Measurements from ENCODE around the gene NMNAT2. TPM values are rescaled to one million over a fixed set of nuclear protein-coding genes. Genes with fewer than 3 reads are reported as not detected.

Gene NMNAT2
- polyA plus RNA-seq, 1 donor from 2014 or later: 43.8 TPM

- Histone ChIP-seq H3K79me2 (replicated peaks; ENCODE audit: insufficient read depth, low read length) (no peaks in the 10 kb centered on the region), H2AFZ (ENCODE audit: low read depth, low read length) (no peak overlapping the region), H3K9me2 (ENCODE audit: insufficient read depth, low read length) (no peaks in the 10 kb centered on the region), H3K27me3 (ENCODE audit: insufficient read depth, low read depth, low read length) (no peaks in the 10 kb centered on the region), H3K9ac (ENCODE audit: low read length) (no peak overlapping the region), H3K36me3 (ENCODE audit: insufficient read depth, low read length) (no peaks in the 10 kb centered on the region), H3K4me2 (ENCODE audit: low read length) (no peak overlapping the region), H3F3A (ENCODE audit: insufficient read depth, low read length, poor library complexity, severe bottlenecking) (no peaks in the 10 kb centered on the region), H3K27ac (ENCODE audit: low read length) (no peak overlapping the region), H4K20me1 (ENCODE audit: insufficient read depth) (no peaks in the 10 kb centered on the region), H3K9me3 (ENCODE audit: low read length) (no peaks in the 10 kb centered on the region), H3K4me3 (ENCODE audit: low read length) (no peak overlapping the region)
- TF ChIP-seq, protein P1, sequence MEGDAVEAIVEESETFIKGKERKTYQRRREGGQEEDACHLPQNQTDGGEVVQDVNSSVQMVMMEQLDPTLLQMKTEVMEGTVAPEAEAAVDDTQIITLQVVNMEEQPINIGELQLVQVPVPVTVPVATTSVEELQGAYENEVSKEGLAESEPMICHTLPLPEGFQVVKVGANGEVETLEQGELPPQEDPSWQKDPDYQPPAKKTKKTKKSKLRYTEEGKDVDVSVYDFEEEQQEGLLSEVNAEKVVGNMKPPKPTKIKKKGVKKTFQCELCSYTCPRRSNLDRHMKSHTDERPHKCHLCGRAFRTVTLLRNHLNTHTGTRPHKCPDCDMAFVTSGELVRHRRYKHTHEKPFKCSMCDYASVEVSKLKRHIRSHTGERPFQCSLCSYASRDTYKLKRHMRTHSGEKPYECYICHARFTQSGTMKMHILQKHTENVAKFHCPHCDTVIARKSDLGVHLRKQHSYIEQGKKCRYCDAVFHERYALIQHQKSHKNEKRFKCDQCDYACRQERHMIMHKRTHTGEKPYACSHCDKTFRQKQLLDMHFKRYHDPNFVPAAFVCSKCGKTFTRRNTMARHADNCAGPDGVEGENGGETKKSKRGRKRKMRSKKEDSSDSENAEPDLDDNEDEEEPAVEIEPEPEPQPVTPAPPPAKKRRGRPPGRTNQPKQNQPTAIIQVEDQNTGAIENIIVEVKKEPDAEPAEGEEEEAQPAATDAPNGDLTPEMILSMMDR (IDR thresholded peaks at IDR 0.05; ENCODE audit: poor library complexity, severe bottlenecking): no peak
- no peak for TF ChIP-seq EP300 (conservative IDR thresholded peaks at IDR 0.05; ENCODE audit: poor library complexity, severe bottlenecking)
- TF ChIP-seq SMC3 (conservative IDR thresholded peaks at IDR 0.05; ENCODE audit: poor library complexity): no peak
- TF ChIP-seq RAD21 (conservative IDR thresholded peaks at IDR 0.05): no peak
Observed at GRCh38 chr1:183218971-183219615, 199.1 kb downstream of the NMNAT2 start.

GRCh38 chr1:183218027-183218618 is 200.1 kb downstream of the NMNAT2 start:
- Histone ChIP-seq H4K20me1 (ENCODE audit: insufficient read depth) (no peaks in the 10 kb centered on the region), H3K4me3 (ENCODE audit: low read length) (no peak overlapping the region), H3F3A (ENCODE audit: insufficient read depth, low read length, poor library complexity, severe bottlenecking) (no peaks in the 10 kb centered on the region), H3K9ac (ENCODE audit: low read length) (no peak overlapping the region), H3K27ac (ENCODE audit: low read length) (no peak overlapping the region), H3K9me2 (ENCODE audit: insufficient read depth, low read length) (no peaks in the 10 kb centered on the region), H3K27me3 (ENCODE audit: insufficient read depth, low read depth, low read length) (no peaks in the 10 kb centered on the region), H3K79me2 (replicated peaks; ENCODE audit: insufficient read depth, low read length) (no peaks in the 10 kb centered on the region), H3K4me2 (ENCODE audit: low read length) (no peak overlapping the region), H3K36me3 (ENCODE audit: insufficient read depth, low read length) (no peaks in the 10 kb centered on the region), H3K9me3 (ENCODE audit: low read length) (no peaks in the 10 kb centered on the region), H2AFZ (ENCODE audit: low read depth, low read length) (no peak overlapping the region)
- TF ChIP-seq, protein P1 (IDR thresholded peaks at IDR 0.05; ENCODE audit: poor library complexity, severe bottlenecking): no peak
- no peak for TF ChIP-seq EP300 (conservative IDR thresholded peaks at IDR 0.05; ENCODE audit: poor library complexity, severe bottlenecking)
- TF ChIP-seq EZH2 (IDR thresholded peaks at IDR 0.05; ENCODE audit: borderline replicate concordance, insufficient read depth, low read length, poor library complexity, severe bottlenecking): no peak
- no peak for TF ChIP-seq TAF1 (IDR thresholded peaks at IDR 0.05; ENCODE audit: low read depth)
- TF ChIP-seq POLR2AphosphoS5 (IDR thresholded peaks at IDR 0.05): no peak
- TF ChIP-seq REST (IDR thresholded peaks at IDR 0.05; ENCODE audit: borderline replicate concordance): no peak
- no peak for TF ChIP-seq MXI1 (conservative IDR thresholded peaks at IDR 0.05; ENCODE audit: poor library complexity, severe bottlenecking)
